ENCODE data around the gene IGF2R.
"Not testable (repeated sequence)": the region's sequence is repeated elsewhere in the genome, so short reads cannot be mapped to it uniquely, and the experiment has no call there.

The IGF2R gene

GRCh38 chr6:159997498-159998101, 28.7 kb downstream of the IGF2R start:
- DNase-seq: no peak

GRCh38 chr6:159998538-159998937, 29.7 kb downstream of the IGF2R start:
- DNase-seq: no peak

- no peak for DNase-seq
Measured at GRCh38 chr6:159999240-159999671, 30.4 kb downstream of the IGF2R start.

GRCh38 chr6:160000280-160000704, 31.4 kb downstream of the IGF2R start:
- no peak for DNase-seq

GRCh38 chr6:160000893-160001427, 32.1 kb downstream of the IGF2R start:
- not testable (repeated sequence) for DNase-seq

GRCh38 chr6:160002882-160003281, 34.0 kb downstream of the IGF2R start:
- DNase-seq: no peak

GRCh38 chr6:160004018-160004417, 35.1 kb downstream of the IGF2R start:
- DNase-seq: no peak

- DNase-seq: no peak
Measured at GRCh38 chr6:160004419-160005175, 35.7 kb downstream of the IGF2R start.

- no peak for DNase-seq
Measured at GRCh38 chr6:160005211-160005610, 36.3 kb downstream of the IGF2R start.

- peak; percentile 58 for DNase-seq
Measured at GRCh38 chr6:160005861-160006540, 37.1 kb downstream of the IGF2R start.

- DNase-seq: no peak
Measured at GRCh38 chr6:160007145-160007544, 38.3 kb downstream of the IGF2R start.

- no peak for DNase-seq
Measured at GRCh38 chr6:160007611-160008010, 38.7 kb downstream of the IGF2R start.

- DNase-seq: peak; percentile 69
Measured at GRCh38 chr6:160010067-160010466, 41.2 kb downstream of the IGF2R start.

- peak; percentile 7 for DNase-seq
Measured at GRCh38 chr6:160013987-160014868, 45.3 kb downstream of the IGF2R start.

GRCh38 chr6:160014869-160015182, 45.9 kb downstream of the IGF2R start:
- DNase-seq: no peak

- DNase-seq: no peak
Measured at GRCh38 chr6:160015778-160016684, 47.1 kb downstream of the IGF2R start.

GRCh38 chr6:160022101-160022500, 53.2 kb downstream of the IGF2R start:
- no peak for DNase-seq

GRCh38 chr6:160022793-160023192, 53.9 kb downstream of the IGF2R start:
- DNase-seq: no peak

GRCh38 chr6:160024152-160024551, 55.3 kb downstream of the IGF2R start:
- no peak for DNase-seq

GRCh38 chr6:160027076-160027475, 58.2 kb downstream of the IGF2R start:
- no peak for DNase-seq

- peak; percentile 33 for DNase-seq
Measured at GRCh38 chr6:160027931-160028330, 59.0 kb downstream of the IGF2R start.

All from fibroblast of skin of right biceps (primary cell).